Prostate gland (tissue), 2 donors: Measurements from ENCODE around the gene EDARADD.

ENCODE experiments used
- CTCF ChIP-seq, 4 experiments: fragments of 200-600 bp in 2 of 4; fragments of 450-650 bp in 2 of 4; sonication (generic) in 2 of 4; IDR thresholded peaks; 1 replicate in 3 of 4; 2 replicates in 1 of 4; pipeline ENCODE4 v1.5.1; 2016 to 2019; ENCODE audit warnings: antibody characterized with exemption in 4 of 4, mild to moderate bottlenecking in 2 of 4, moderate library complexity in 2 of 4
- POLR2AphosphoS5 ChIP-seq: sonication (generic); formaldehyde crosslinking; IDR thresholded peaks from one replicate; pipeline ENCODE4 v1.6.1; 2017; ENCODE audit warnings: antibody characterized with exemption

DNA sequence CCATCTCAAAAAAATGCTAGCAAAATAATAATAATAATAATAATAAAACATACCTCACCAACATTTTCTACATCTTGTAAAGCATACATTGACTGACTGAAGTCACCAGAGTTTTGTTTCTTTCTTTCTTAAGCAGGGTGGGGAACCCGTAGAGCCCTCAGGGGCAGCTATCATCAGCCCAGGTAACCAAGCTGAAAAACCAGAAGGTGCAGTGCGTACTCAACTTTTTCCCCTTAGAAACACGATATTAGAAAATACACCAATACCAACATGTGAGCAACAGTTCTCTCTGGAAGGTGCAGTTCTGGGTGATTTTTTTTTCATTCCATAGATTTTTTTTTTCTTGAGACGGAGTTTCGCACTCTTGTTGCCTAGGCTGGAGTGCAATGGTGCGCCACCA is 75.4 kb downstream of the EDARADD start:
- TF ChIP-seq CTCF (IDR thresholded peaks at IDR 0.05), result no peak
- no peak for TF ChIP-seq POLR2AphosphoS5
